Urothelium cell line (cell line): Measurements from ENCODE around the gene MEI1.

Source experiments
- DNase-seq: peaks from one replicate; pipeline ENCODE4 v3.0.0; 2011; ENCODE audit warnings: low spot score, mixed read lengths
- FAIRE-seq: peaks from 2 replicates; lab custom pipeline; 2011; peaks lifted over from hg19 to GRCh38; lab: Jason Lieb, UNC

Gene MEI1

GRCh38 chr22:41818011-41818410 lies 118.7 kb downstream of the MEI1 start:
- FAIRE-seq (no peak), DNase-seq (no peak)

- FAIRE-seq: peak; percentile 27
- DNase-seq: no peak
Observed at GRCh38 chr22:41818596-41818995, 119.3 kb downstream of the MEI1 start.

GRCh38 chr22:41819257-41819656 lies 120.0 kb downstream of the MEI1 start:
- FAIRE-seq: no peak
- DNase-seq: no peak

- DNase-seq (no peak), FAIRE-seq (no peak)
Observed at GRCh38 chr22:41820447-41820846, 121.1 kb downstream of the MEI1 start.

GRCh38 chr22:41821471-41822316 lies 122.4 kb downstream of the MEI1 start:
- FAIRE-seq (peak; percentile 83), DNase-seq (no peak)

GRCh38 chr22:41822317-41823057 lies 123.2 kb downstream of the MEI1 start:
- peak; percentile 74 for DNase-seq
- peak; percentile 96 for FAIRE-seq

- no peak for DNase-seq
- FAIRE-seq: no peak
Observed at GRCh38 chr22:41823797-41824196, 124.5 kb downstream of the MEI1 start.

GRCh38 chr22:41825376-41825775 lies 126.1 kb downstream of the MEI1 start:
- DNase-seq (no peak), FAIRE-seq (no peak)

- FAIRE-seq (no peak), DNase-seq (no peak)
Observed at GRCh38 chr22:41826021-41826420, 126.7 kb downstream of the MEI1 start.

- no peak for DNase-seq
- no peak for FAIRE-seq
Observed at GRCh38 chr22:41826430-41827383, 127.4 kb downstream of the MEI1 start.

- DNase-seq (no peak), FAIRE-seq (no peak)
Observed at GRCh38 chr22:41827671-41828070, 128.4 kb downstream of the MEI1 start.

GRCh38 chr22:41828516-41828915 lies 129.2 kb downstream of the MEI1 start:
- no peak for DNase-seq
- FAIRE-seq: no peak

GRCh38 chr22:41830174-41830573 lies 130.9 kb downstream of the MEI1 start:
- FAIRE-seq: no peak

GRCh38 chr22:41831383-41831782 lies 132.1 kb downstream of the MEI1 start:
- no peak for FAIRE-seq
- no peak for DNase-seq

More at GRCh38 chr22:41830174-41830573, 130.9 kb downstream of the MEI1 start:
- DNase-seq: no peak

GRCh38 chr22:41831828-41832552 lies 132.7 kb downstream of the MEI1 start:
- FAIRE-seq: no peak
- DNase-seq: no peak

- DNase-seq: peak; percentile 99
- peak; percentile 98 for FAIRE-seq
Observed at GRCh38 chr22:41832553-41833368, 133.5 kb downstream of the MEI1 start, which contains the start of gene SREBF2. TSS of gene SREBF2 (plus strand) at chr22:41833105. CDS start at chr22:41833271, 166 bp downstream.

- peak; percentile 56 for DNase-seq
- no peak for FAIRE-seq
Observed at GRCh38 chr22:41833369-41834004, 134.2 kb downstream of the MEI1 start.

- DNase-seq: no peak
- no peak for FAIRE-seq
Observed at GRCh38 chr22:41834005-41834944, 135.0 kb downstream of the MEI1 start.
